PFSK-1 (cell line): ENCODE results near the gene AATF.

Source experiments
- POLR2AphosphoS5 ChIP-seq: IDR thresholded peaks from 2 replicates; pipeline ENCODE4 v1.6.1; 2012; ENCODE audit warnings: low read depth, mild to moderate bottlenecking, control low read depth, low read length, moderate library complexity
- SIN3A ChIP-seq: IDR thresholded peaks from 2 replicates; pipeline ENCODE4 v1.6.1; 2012; ENCODE audit warnings: mild to moderate bottlenecking, low read length, moderate library complexity, borderline replicate concordance; ENCODE audit not compliant: insufficient read depth
- TAF1 ChIP-seq: IDR thresholded peaks from 2 replicates; pipeline ENCODE4 v1.6.1; 2012; ENCODE audit warnings: low read length, control low read depth, borderline replicate concordance; ENCODE audit not compliant: insufficient read depth

DNA sequence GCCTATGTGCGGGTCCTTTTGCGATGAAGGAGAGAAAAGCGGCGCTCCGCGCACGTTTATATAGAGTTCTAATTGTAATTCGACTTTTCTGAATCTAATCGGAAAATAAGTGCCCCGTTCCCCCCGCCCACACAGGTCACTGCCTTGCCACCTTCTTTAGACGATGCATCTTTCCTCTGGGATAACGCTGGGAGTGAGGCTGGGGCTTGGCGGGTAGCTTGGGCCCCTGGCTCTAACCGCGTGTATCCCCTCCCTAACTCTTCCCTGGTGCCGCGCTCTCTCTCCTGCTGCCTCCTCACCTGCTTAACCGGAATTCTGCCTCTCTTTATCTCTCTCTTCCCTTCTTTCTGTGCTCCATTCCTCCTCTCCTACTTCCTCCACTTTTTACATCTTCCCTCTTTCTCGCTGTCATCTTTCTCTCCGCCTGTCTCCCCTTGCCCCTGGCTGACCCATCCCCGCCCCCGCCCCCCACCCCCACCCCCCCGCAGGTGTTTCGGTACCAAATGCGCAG lies 8.9 kb upstream of the AATF start:
- TF ChIP-seq TAF1, result no peak
- no peak for TF ChIP-seq POLR2AphosphoS5
- no peak for TF ChIP-seq SIN3A
